ENCODE data around the gene MED13L. TPM values are rescaled to one million over a fixed set of nuclear protein-coding genes. Genes with fewer than 3 reads are reported as not detected.

MED13L gene
- total RNA-seq, 4 donors from 2014 or later: 173 to 222 (median 192) TPM

DNA sequence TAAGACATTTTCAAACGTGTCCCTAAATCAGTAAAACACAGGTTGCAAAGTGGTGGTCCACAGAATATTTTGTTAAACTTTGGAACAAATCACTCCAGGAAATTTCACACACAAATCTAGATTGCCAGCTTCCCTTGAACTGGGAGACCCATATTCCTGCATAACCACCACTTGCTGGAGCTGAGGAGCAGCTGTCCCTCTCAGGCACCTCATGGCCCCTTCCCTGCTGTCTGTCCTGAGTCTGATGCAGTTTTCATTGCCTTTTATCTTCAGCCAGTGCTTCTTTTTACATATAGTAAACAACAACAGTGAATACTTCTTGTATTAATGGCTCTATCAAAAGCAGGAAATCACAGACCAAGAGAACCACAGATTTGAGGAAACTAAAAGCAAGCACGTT is 289.3 kb downstream of the MED13L start:
- no peak overlapping the region for H3K27ac ChIP-seq
- peaks cover 0 to 36% (median 0%) of the 10 kb centered on the region in 3 donors for H3K4me1 ChIP-seq
- H3K36me3 ChIP-seq: peaks cover 3 to 73% of the 10 kb centered on the region in 2 donors
- ATAC-seq: no peak
- no peaks in the 10 kb centered on the region for H3K9me3 ChIP-seq
- no peaks in the 10 kb centered on the region for H3K27me3 ChIP-seq
- no peak overlapping the region for H3K4me3 ChIP-seq
- TF ChIP-seq POLR2A (IDR thresholded peaks at IDR 0.05) (no peak), POLR2AphosphoS5 (IDR thresholded peaks at IDR 0.05) (no peak), EP300 (IDR thresholded peaks at IDR 0.05) (no peak)
- TF ChIP-seq, protein P1, sequence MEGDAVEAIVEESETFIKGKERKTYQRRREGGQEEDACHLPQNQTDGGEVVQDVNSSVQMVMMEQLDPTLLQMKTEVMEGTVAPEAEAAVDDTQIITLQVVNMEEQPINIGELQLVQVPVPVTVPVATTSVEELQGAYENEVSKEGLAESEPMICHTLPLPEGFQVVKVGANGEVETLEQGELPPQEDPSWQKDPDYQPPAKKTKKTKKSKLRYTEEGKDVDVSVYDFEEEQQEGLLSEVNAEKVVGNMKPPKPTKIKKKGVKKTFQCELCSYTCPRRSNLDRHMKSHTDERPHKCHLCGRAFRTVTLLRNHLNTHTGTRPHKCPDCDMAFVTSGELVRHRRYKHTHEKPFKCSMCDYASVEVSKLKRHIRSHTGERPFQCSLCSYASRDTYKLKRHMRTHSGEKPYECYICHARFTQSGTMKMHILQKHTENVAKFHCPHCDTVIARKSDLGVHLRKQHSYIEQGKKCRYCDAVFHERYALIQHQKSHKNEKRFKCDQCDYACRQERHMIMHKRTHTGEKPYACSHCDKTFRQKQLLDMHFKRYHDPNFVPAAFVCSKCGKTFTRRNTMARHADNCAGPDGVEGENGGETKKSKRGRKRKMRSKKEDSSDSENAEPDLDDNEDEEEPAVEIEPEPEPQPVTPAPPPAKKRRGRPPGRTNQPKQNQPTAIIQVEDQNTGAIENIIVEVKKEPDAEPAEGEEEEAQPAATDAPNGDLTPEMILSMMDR (IDR thresholded peaks at IDR 0.05): no peak
- whole genome bisulfite sequencing, 2 donors (ENCODE audit: low coverage in 1 of 2): 37 to 60% methylated on average over 1 to 2 of the region's 2 CpGs

DNA sequence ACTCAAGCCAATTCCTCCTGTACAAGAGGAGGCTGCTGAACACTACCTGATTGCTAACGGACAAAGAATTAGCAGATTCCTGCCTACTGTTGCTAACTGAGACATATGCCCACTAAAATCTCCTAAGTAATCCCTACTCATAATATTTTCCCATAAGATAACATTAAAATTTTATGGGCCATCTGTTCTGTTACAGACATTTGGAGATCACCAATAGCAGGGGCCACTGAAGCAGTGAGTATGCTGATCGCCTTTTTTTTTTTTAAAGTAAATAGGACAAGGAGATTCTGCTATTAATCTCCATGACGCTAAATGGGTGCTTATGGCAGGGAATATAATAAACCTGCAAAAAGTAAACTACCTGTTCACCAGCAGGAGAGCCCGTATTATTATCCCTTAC is 292.9 kb downstream of the MED13L start:
- 85 to 96% methylated on average over 3 to 4 of the region's 4 CpGs for WGBS, 2 donors (ENCODE audit: low coverage in 1 of 2)
- no peak for TF ChIP-seq POLR2A (IDR thresholded peaks at IDR 0.05)
- TF ChIP-seq POLR2AphosphoS5 (IDR thresholded peaks at IDR 0.05): no peak
- no peak for TF ChIP-seq EP300 (IDR thresholded peaks at IDR 0.05)
- TF ChIP-seq, protein P1 (IDR thresholded peaks at IDR 0.05): no peak
- Histone ChIP-seq H3K36me3 (peaks cover 3 to 73% of the 10 kb centered on the region in 2 donors), H3K9me3 (no peaks in the 10 kb centered on the region), H3K4me3 (no peak overlapping the region), H3K4me1 (peaks cover 3 to 48% (median 5%) of the 10 kb centered on the region in 3 donors), H3K27me3 (no peaks in the 10 kb centered on the region), H3K27ac (no peak overlapping the region)
- no peak for ATAC-seq

DNA sequence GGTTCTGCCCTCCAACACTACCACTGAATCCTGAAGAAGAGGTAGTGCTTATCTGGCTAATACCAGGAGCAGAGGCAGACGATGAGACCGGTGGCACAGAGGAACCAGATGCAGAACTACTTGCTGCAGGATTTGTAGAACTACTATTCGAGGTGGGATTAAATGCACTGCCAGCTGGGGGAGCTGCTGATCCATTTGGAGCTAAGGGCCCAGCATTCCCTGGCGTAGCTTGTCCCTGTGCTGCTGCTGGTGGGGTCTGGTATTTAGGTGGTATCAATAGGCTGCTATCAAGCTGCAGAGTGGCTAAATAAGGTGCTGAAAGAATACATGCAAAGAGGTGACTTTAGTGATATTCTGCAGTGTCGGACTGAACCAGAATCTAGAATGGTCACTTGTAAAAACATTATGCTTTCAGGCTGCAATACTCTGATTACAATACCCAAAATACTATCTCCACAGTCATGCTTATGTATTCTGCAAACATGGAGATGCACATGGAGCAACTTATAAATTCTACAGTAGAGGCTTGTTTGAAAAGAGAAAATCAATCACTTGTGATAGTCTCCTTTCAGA is 294.2 kb downstream of the MED13L start:
- Histone ChIP-seq H3K27ac (no peak overlapping the region), H3K36me3 (peaks cover 3 to 70% of the 10 kb centered on the region in 2 donors), H3K4me3 (no peak overlapping the region), H3K27me3 (no peaks in the 10 kb centered on the region), H3K4me1 (peaks cover 11 to 51% (median 13%) of the 10 kb centered on the region in 3 donors), H3K9me3 (no peaks in the 10 kb centered on the region)
- ATAC-seq: no peak
- WGBS, 2 donors (ENCODE audit: low coverage in 1 of 2): 86 to 100% methylated on average over 1 of the region's 5 CpGs
- no peak for TF ChIP-seq POLR2A (IDR thresholded peaks at IDR 0.05)
- TF ChIP-seq, protein P1 (IDR thresholded peaks at IDR 0.05): peak in 1 of 4 experiments; percentile 41

DNA sequence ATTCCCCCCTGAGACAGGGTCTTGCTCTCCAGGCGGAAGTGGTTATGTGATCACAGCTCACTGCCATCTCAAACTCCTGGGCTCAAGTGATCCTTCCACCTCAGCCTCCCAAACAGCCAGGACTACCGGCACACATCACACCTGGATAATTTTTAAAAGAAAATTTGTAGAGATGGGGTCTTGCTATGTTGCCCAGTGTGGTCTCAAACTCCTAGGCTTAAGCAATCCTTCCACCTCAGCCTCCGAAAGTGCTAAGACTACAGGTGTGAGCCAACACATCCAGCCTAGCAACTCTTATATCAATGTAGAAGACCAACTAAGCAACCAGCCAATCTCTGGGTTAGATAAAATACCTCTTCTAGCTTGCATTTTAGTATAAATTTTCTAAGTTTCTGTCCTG is 297.2 kb downstream of the MED13L start:
- WGBS, 2 donors (ENCODE audit: low coverage in 1 of 2): 80 to 100% methylated on average over 2 to 3 of the region's 3 CpGs
- peaks cover 0 to 59% of the 10 kb centered on the region in 2 donors for H3K36me3 ChIP-seq

More for the DNA sequence above, 297.2 kb downstream of the MED13L start:
- Histone ChIP-seq H3K27ac (no peak overlapping the region), H3K27me3 (no peaks in the 10 kb centered on the region), H3K4me3 (no peak overlapping the region), H3K9me3 (no peaks in the 10 kb centered on the region), H3K4me1 (peaks cover 11 to 42% (median 13%) of the 10 kb centered on the region in 3 donors)
- TF ChIP-seq POLR2AphosphoS5 (IDR thresholded peaks at IDR 0.05) (no peak), POLR2A (IDR thresholded peaks at IDR 0.05) (no peak), EP300 (IDR thresholded peaks at IDR 0.05) (no peak)
- TF ChIP-seq, protein P1 (IDR thresholded peaks at IDR 0.05): no peak
- no peak for ATAC-seq
